ENCODE measurements around the gene DNAJA4. TPM values are rescaled to one million over a fixed set of nuclear protein-coding genes. Genes with fewer than 3 reads are reported as not detected.

DNAJA4 gene
- total and polyA plus RNA-seq, 9 of the 15 experiments (the other 6 are each of a cell fraction or from before 2014, with no cell fraction given): 0.11 to 1.0 (median 0.16) TPM; not detected in 4

GRCh38 chr15:78223396-78224022 is 40.9 kb upstream of the DNAJA4 start (continued):
- TF ChIP-seq RUNX1 (IDR thresholded peaks at IDR 0.05; ENCODE audit: low read depth) (no peak), HLTF (IDR thresholded peaks at IDR 0.05) (no peak), CBFA2T3 (IDR thresholded peaks at IDR 0.05) (no peak), TRIM24 (IDR thresholded peaks at IDR 0.05) (no peak), ZNF12 (CRISPR knock-in tag; IDR thresholded peaks at IDR 0.05) (no peak), KLF6 (CRISPR knock-in tag; IDR thresholded peaks at IDR 0.05; ENCODE audit: borderline replicate concordance) (no peak), ZNF184 (CRISPR knock-in tag; IDR thresholded peaks at IDR 0.05) (no peak), RHOXF2B (CRISPR knock-in tag; conservative IDR thresholded peaks at IDR 0.05) (no peak), CXXC5 (CRISPR knock-in tag; IDR thresholded peaks at IDR 0.05) (peak; percentile 37; the same call in 1 of the 2 replicates), ZBTB8A (IDR thresholded peaks at IDR 0.05; ENCODE audit: partially characterized antibody) (no peak), PTBP1 (IDR thresholded peaks at IDR 0.05; ENCODE audit: low read depth, low read length) (no peak), MXD1 (CRISPR knock-in tag; IDR thresholded peaks at IDR 0.05; ENCODE audit: borderline replicate concordance, poor library complexity, severe bottlenecking) (no peak), NR0B1 (IDR thresholded peaks at IDR 0.05; ENCODE audit: partially characterized antibody) (no peak), IFI16 (CRISPR knock-in tag; IDR thresholded peaks at IDR 0.05) (no peak), CHD2 (IDR thresholded peaks at IDR 0.05; ENCODE audit: low read depth, low read length) (no peak), ZNF318 (IDR thresholded peaks at IDR 0.05; ENCODE audit: borderline replicate concordance in 1 of 2, low read depth in 1 of 2) (no peak)

All from K562 (cell line).